GM19023 (cell line): Measurements from ENCODE around the gene SLC6A11.

Source experiments
- ATAC-seq: cut with Tn5 transposase; IDR thresholded peaks from one replicate; pipeline ENCODE4 v1.9.1; 2021; ENCODE audit warnings: mild to moderate bottlenecking, moderate library complexity; ENCODE audit not compliant: unreplicated experiment

SLC6A11 gene

DNA sequence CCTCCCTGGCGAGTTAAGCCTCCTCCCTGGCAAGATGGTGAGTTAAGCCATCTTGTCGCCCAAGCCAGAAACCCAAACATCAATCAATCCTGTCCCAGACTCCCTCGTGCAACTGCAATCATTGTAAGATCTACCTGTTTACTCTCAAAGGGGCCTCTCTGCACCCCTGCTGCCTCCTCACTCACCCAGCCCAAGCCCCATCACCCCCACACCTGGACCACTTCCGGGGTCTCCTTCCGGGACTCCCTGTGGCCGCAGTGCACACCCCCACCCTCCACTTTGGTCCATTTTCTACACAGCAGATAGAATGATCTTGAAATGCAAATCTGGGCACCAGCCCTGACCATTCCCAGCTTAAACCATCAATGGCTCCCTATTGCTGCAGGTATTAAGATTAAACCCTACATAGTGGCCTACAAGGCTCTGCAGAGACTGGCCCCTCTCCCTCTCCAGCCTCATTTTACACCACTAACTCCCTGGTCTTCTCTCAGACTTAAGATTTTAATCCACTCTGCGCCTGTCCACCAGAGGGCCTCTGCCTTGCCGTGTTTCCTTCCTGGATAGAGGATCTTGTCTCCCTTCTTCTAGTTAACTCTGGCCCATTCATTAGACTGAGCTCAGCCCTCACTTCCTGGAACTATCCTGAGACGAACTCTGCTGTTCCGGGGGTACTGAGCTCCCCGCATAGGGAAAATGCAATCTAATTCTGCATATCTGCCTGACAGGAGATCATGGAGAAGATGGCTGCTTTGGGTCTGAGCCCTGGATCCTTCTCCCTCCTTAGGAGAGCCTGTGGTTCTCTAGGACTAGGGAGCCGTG, 134.7 kb downstream of the SLC6A11 start:
- ATAC-seq: no peak

DNA sequence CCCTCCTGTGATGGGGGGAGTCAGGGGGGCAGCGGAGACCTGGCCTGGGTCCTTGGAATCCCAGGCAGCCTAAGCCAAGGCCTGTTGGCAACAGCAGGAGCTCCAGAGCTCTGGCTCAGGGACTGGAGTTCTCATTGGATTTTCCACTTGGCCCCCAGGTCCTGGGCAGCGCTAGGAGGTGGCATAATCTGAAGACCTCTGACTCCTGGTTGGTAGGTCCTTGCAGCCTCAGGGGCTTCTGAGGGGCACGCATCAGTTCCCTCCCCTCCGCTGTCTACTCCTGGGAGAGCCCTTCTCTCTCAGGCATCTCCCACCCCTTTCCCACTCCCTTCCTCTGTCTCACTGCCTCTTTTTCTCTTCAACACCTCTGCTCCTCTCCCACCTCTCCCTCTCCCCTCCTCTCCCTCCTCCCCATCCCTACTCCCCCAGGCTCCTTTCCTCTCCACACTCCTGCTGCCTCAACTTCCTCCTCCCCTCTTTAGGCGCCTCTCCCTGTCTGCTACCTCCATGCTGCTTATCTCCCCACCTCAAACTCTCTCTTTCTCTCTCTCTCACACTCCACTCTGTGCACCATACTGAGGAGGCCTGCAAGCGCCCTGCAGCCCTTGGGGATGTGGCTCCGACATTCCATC, 135.4 kb downstream of the SLC6A11 start:
- no peak for ATAC-seq

DNA sequence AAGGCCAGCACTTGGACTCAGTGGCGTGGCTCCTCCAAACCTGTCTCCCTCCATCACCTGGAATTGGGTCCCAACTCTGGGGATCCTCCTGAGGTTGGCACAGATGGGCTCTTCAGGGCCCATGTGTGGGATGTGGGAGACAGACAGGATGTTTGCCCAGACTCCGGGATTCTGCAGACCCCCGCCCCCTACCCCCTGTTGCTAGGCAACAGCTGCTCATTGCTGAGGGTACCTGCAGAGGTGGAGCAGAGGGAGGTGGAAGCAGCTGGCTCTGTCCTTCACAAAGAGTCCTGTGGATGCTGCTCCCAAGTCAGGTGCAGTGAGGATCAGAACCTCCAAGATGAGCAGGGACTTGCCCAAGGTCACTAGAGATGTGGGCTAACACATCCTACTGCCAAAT, 136.5 kb downstream of the SLC6A11 start:
- no peak for ATAC-seq

DNA sequence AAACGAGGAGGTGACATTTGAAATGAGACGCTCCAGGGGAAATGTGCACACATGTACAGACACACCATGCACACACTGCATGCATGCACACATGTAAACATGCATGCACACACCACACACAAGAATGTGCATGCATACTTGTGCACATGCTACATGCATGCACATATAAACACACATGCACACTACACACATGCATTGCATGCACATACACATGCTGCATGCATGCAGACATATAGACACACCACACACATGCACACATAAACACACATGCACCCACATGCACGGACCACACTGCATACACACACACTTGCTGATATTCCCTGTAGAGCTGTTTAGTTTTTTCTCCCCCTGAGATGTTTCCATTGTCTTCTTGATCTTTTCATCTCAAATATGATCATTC, 138.7 kb downstream of the SLC6A11 start:
- ATAC-seq: no peak

DNA sequence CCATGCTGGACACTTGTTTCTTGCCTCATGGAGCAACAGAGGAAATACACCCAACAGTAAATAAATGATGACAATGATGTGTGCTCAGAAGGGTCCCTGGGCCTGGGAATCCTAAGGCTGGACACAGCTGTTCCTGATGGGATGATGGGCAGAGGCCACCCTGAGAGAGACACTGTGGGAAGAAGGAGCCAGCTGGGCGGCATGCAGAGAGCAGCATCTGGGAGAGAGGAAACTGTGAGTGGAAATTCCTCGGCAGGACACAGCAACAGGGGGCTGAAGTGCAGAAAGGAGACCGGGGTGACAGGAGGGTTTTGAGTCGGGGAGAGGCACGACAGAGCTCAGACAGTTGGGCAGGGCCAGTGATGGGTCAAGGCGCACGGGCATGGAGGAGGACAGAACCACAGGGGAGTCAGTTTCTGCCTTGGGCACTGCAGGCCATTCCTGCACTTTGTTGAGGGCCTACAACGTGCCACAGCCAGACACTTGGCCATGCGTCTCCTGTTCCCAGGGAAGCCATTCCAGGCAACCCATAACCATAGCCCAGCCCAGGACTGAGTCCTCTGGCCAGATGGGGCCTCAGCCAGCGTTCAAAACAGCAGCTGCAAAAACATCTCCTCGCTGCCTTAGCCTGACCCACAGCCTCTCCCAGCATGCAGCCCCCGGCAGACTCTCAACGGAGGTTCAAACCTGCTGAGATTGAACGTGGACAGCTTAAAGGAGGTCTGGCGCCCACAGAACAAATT, 139.9 kb downstream of the SLC6A11 start:
- no peak for ATAC-seq

DNA sequence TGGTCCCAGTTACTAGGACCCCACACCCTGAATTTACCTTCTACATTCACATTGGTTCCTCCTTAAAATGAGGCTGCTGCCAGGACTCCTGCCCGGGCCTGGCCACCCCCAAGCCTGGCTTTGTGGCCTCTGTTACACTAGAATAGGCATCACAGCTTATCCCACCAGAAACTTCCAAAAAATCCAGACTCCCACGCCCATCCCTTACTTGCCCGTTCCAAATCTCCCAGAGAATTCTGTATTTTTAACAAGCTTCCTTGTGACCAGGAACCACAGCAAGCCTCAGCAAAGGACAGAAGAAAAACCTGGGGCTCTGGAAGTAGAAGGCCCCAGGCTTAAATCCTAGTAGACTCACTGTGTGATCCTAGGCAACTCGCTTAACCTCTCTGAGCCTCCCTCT, 140.5 kb downstream of the SLC6A11 start:
- no peak for ATAC-seq

DNA sequence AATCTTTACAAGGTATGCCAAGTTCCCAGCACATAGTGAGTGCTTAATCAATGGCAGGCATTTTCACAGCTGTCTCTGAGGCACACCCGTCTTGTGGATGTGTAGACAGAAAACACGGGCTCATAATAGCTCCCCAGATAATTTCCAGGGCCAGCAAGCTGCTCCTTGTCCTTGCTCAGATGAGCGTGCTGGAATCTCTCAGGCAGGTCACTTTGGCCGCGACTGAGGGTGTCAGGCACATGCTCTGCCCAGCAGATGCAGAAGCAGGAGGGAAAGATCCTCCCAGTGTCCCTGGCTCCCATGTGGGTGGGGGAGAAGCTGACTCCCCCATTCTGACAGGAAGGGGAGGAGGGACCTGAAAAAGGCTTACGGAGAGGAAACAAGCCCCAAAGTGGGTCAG, 141.0 kb downstream of the SLC6A11 start:
- no peak for ATAC-seq

DNA sequence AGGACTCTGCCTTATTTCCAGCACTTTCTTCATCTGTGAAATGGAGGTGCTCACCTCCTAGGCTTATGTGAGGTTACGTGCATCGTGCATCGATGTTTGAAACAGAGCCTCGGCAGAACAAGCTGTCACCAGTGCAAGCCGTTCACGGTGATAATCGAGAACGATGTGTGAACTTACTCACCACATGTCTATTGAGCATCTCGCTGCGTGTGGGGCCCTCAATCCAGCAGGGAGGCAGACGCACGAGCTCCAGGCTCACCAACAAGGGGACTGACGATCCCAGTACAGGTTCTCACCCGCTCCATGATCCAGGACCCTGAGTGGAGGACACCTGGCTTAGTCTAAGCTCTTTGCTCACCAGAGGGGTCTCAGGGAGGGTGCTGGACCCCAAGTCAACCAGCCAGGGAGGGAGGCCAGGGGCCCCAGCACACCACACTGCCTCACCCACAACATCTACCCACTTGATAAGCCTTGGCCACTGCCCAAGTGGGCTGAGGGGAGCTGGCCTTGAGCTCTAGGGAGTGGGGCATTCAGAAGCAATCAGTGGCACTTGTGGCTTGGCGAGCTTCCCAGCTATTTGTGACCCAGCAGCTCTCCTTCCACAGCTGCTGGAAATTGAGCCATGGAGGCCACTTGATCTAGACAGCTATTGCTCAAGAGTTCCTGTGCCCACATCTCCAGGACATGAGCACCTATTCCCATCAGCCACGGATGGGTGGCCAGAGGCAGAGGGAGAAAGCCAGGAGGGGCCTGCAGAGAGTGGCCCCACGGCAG, 142.1 kb downstream of the SLC6A11 start:
- no peak for ATAC-seq

DNA sequence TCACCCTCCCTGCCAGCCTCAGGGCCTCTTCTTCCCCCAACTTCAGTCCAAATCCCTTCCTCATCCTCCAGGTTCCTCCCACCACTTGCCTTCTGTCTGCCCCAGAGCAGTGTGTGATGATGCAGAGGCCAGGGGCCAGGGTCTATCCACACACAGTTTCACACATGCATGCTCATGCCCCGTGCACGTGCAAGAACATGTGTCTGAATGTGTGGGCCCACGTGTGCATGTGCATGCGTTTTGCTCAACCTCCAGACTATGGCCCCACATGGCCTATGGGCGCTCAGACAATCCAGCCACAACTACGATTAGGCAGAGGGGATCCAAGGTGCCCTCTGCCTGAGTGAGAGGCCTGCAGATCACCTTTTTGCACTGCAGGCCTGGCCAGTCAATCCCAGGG, 144.2 kb downstream of the SLC6A11 start:
- ATAC-seq: no peak

DNA sequence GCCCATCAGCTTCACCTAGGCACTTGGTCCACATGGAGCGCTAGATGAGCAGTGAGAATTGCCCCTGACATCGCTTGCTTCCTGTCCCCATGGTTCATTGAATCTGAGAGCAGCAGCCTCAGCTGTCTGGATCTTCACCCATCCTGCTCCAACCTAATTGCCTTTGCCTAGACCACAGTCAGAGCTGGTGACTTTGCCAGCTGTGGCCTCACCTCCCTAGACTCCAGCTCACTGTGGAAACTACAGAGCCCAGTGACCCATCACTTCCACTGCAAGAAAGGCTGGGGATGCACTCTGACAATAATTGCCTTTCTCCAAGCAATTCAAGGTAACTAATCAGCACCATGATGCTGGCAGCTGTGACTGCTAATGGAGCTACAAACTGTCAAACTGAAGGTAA, 145.9 kb downstream of the SLC6A11 start:
- no peak for ATAC-seq

DNA sequence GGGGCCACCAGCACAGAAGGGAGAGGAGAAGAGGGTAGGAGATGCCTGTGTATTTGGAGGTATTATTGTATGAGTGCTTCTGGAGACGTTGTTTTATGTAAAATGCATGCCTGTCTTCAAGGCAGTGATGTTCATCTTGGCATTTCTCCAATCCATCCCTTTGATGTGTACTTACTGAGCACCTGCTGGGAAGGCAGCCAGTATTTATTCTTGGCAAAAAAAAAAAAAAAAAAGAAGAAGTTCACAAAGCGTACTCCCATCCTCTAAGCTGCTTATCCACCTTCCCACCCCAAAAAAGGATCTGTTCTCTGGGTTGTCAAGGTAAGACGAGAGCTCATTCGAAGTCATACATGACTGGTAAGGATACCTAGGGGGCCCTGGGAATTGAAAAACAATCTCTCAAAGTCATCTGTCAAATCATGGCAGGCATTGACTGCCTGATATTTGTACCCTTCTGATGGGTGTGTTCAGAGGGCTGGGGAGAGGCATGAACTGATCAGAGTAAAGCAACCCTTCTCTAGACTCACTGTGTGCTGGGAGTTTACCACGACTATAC, 146.5 kb downstream of the SLC6A11 start:
- ATAC-seq: no peak

DNA sequence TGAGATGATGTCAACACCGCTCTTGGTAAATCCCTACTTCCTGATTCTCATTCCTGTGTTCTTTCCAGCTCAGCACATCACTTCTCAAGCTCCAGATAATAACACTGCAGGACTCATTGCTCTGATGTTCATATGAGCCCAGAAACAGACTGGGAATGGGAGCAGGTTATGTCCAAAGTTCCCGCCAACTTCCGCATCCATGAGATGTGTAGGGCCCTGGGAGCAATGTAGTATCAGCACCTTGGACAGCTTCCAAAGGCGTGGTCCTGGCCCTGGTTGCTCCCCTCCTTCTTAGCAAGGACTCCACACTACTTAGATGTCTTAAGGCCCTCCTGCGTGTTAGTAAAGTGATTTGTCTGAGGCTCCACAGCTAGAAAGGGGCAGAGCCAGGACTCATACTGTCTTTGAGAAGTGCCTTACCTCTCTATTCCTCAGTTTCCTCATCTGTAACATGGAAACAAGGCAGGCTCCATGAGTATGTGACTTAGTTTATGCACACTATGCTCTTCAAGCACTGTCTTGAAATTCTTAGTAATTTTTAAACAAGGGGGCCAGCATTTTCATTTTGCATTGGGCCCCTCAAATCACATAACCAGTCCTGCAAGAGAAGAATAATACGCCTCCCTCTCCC, 148.6 kb downstream of the SLC6A11 start:
- ATAC-seq: no peak

DNA sequence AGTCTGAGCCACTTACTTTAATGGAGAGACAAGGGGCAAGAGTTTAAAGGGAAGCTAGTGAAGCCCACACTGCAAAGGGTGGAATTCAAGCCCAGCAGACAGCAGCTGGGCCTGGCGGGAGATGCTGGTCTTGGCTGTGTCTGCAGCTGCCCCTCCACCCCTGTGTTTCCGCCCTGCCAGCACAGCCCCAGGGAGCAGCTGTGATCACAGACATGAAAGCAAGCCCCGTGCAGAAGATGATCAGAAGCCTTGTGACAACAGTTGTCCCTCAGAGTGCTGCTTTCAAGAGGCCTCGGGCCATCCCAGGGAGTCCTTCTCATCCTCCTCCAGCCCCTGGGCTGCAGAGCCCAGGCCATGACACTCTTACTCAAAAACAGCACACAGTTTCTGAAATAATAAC, 152.4 kb downstream of the SLC6A11 start:
- ATAC-seq: no peak

DNA sequence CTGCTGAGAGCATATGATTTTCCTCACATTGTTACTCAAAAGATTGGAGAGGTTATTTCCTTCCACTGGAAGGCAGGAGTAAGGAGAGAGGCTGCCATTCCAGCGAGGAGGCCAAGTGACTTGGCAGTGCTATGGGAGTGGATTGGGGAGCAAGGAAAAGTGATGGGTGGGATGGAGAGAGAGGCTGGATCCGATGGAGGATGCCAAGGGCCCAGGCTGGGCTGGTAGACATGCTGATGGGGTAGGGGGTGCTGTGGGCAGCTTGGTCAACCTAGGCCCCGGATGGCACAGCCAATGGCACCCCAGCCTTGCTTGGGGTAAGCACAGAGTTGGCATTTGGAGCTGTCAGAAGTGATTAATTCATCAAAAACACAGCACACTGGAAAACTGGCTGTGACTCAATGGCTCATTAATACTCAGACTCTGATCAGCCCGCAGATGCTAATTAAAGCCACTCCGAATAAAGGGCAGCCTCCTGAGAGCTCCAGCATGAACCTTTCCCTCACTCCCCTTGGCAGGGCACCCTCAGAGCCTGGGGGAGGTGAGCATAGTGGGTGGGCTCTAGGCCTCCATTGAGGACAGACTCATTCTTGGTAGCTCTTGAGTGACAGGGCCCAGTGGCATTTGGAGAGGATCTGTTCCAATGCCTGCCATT, 154.4 kb downstream of the SLC6A11 start:
- ATAC-seq: no peak

DNA sequence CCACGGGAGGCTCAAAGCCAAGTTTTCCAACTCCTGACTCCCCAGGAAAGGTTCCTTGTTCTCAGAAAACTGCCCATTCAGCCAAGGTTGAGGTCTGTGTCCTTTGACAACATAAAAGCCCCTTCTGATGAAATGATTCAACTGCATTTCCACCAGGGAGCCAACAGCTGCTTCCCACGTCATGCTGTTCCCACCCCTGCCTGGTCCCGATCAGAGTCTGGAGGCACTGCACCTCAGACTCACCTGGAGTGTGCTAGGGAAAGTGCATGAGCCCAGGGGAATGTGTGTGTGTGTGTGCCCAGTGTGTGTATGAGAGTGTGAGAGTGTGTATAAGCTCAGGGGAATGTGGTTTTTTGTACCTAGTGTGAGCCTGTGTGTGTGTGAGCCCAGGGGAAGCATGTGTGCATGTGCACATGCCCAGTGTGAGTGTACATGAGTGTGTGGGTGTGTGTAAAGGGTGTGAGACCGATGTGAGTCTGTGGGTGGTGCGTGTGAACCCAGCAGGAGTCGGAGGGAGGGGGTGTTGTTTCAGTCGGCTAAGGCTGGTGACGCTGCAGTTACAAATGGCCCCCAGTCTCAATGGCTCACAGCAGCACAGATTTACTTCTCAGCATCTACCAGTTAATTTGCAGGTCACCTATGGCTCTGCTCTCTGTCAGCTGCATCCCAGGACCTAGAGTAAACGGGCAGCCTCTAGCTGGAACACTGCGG, 156.2 kb downstream of the SLC6A11 start:
- no peak for ATAC-seq

DNA sequence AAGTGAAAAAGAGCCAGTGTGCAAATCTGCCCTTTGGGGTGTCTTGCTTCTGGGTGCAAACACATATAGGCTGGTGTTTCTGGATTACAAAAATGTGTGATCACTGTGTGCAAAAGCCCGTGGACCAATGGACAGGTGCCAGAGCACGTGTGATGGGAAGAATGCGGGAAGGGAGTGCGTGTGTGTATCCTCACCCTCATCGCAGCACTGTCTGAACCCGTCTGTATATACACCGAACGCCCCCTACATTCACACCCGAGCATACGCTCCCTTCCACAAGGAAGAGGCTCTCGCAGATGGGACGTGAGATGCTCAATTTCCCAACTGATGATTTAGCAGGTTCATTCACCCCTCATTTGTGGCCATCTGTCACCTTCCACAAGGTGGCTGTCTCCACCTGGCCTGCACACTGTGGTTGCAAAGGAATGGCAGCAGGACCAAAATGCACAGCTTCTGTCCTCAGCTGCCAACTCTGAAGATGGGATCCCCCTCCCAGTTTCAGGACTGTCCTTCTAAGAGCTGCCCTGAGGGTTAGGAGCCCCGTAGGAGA, 157.1 kb downstream of the SLC6A11 start:
- ATAC-seq: no peak

DNA sequence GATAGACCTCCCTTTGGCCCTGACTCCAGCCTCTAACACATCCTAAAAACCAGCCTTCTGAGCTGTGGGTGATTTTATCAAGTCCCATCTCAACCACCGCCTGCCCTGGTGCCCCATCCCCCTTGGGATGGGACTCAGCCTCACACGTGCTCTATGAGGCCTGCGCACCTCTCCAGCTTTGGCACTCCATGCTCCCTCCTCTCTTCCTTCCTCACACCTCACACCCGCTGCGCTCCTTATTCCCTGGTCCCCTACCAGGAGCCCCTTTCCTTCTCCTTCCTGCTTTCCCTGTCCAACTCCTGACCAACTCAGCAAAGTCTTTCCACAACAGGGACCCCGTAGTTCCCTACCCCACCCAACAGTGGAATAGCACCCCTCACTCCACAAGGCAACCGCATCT, 158.1 kb downstream of the SLC6A11 start:
- ATAC-seq: no peak

DNA sequence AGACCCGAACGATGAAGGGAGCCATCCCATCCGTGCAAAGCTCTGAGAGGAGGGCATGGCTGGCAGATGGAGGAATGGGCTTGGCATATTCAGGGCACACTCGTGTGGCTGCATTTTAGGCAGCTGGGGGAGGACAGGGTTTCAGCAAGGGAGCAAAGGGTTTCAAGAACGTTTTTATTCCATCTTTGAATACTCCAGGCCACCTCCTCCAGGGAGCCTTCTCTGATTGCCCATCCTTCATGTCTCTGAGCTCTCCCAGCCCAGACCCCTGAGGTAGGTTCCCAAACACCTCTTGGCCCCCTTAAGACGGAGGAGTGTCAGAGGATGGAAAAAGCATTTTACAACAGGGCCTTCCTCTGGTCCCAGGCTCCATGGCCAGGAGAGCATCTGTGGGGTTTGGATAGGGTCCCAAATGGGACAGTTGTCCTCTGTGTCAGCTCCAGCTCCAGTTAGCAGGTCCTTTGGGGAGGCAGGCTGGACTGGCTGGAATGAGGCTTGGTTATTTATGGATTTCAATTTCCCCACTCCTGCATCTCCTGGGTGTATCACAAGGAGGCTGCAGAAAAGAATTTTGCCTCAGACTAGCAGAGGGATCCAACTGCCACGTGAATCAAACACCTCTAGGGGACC, 158.8 kb downstream of the SLC6A11 start:
- no peak for ATAC-seq
